ENCODE measurements around the gene WBP2. TPM values are rescaled to one million over a fixed set of nuclear protein-coding genes. Genes with fewer than 3 reads are reported as not detected.
A peak's percentile ranks its signal among the peaks of the same experiment; 100 is the strongest.

WBP2 gene
- total RNA-seq, 1 experiment from 2014 or later = 72.3 TPM

DNA sequence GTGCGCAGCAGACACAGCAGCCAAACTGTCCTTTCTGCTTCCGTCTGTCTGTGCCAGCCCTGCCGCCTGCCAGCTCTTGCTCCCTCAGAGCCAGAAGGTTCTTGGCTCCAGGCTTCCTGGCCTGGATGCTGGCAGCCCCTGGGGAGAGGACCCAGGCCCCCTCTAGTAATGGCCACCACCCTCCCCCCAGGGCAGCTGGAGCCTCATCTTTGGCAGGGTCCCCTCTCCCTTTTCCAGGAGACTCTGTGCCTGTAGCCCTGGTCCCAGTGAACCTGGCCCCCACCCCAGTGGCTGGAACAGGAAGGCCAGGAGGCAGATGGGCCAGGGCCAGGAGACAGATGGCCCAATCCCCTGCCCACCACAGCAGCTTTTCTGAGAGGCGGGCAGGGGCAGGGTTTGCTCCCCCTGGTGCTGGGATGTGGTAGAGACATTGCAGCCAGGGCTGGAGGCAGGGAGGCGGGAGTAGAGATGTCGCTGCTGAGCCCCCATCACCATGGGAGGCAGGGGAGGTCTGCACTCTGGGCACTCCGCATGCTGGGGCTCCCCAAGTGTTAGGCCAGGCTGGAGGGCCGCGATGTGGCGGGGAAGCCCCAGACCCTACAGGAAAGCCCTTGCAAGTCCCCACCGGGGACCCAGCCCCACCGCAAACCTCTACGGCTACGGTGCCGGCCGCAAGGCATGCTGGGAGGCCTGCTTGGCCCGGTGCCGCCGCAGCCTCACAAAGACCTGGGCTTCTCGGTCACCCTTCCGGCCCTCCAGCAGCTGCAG, 27.6 kb downstream of the WBP2 start:
- peaks cover 4% of the 10 kb centered on the region; the same call in 1 of the 2 replicates for H3K4me1 ChIP-seq
- no peaks in the 10 kb centered on the region for H3K9me3 Mint-ChIP-seq (ENCODE audit: unreplicated experiment)
- no peak overlapping the region for H3K4me3 Mint-ChIP-seq (ENCODE audit: unreplicated experiment)
- DNase-seq = peak in 1 of 2 experiments; percentile 77
- no TSS peak for BruUV-seq (replicated peaks)
- no peaks in the 10 kb centered on the region for H3K27me3 ChIP-seq (replicated peaks; ENCODE audit: control insufficient read depth, insufficient read depth, low read length)
- ChIA-PET POLR2A (no interaction called here), CTCF (interaction anchor here (0.6 to 1.8 kb wide), 7 partner anchors 10 to 63 kb away, joined by 3 to 5 read pairs (median 4); partner anchors contain the start of genes UNK and WBP2)
- peaks cover 5% of the 10 kb centered on the region for H3K4me1 Mint-ChIP-seq (ENCODE audit: low read depth, unreplicated experiment)
- H3K36me3 ChIP-seq (ENCODE audit: control insufficient read depth, insufficient read depth, low read length) = no peaks in the 10 kb centered on the region; the same call in 1 of the 2 replicates
- intact Hi-C loops (cut with micrococcal nuclease; ENCODE audit: unreplicated experiment) = loop anchor here (5.0 kb wide), 1 partner anchor 40 kb away; no protein-coding TSS in a partner anchor
- peaks cover 21% of the 10 kb centered on the region for H3K36me3 Mint-ChIP-seq (ENCODE audit: insufficient read depth, unreplicated experiment)
- no peaks in the 10 kb centered on the region for H3K27me3 Mint-ChIP-seq (ENCODE audit: insufficient read depth, unreplicated experiment)
- TF ChIP-seq, protein P1, sequence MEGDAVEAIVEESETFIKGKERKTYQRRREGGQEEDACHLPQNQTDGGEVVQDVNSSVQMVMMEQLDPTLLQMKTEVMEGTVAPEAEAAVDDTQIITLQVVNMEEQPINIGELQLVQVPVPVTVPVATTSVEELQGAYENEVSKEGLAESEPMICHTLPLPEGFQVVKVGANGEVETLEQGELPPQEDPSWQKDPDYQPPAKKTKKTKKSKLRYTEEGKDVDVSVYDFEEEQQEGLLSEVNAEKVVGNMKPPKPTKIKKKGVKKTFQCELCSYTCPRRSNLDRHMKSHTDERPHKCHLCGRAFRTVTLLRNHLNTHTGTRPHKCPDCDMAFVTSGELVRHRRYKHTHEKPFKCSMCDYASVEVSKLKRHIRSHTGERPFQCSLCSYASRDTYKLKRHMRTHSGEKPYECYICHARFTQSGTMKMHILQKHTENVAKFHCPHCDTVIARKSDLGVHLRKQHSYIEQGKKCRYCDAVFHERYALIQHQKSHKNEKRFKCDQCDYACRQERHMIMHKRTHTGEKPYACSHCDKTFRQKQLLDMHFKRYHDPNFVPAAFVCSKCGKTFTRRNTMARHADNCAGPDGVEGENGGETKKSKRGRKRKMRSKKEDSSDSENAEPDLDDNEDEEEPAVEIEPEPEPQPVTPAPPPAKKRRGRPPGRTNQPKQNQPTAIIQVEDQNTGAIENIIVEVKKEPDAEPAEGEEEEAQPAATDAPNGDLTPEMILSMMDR (IDR thresholded peaks at IDR 0.05; ENCODE audit: insufficient read depth in 1 of 2, low read depth in 1 of 2, low read length in 1 of 2, severe bottlenecking in 1 of 2, unreplicated experiment in 1 of 2) = peak; percentile 66 to 70
- H3K9me3 ChIP-seq = no peaks in the 10 kb centered on the region
- H3K27ac Mint-ChIP-seq (ENCODE audit: unreplicated experiment) = no peak overlapping the region
- H3K4me3 ChIP-seq (ENCODE audit: low read depth, low read length) = no peak overlapping the region

DNA sequence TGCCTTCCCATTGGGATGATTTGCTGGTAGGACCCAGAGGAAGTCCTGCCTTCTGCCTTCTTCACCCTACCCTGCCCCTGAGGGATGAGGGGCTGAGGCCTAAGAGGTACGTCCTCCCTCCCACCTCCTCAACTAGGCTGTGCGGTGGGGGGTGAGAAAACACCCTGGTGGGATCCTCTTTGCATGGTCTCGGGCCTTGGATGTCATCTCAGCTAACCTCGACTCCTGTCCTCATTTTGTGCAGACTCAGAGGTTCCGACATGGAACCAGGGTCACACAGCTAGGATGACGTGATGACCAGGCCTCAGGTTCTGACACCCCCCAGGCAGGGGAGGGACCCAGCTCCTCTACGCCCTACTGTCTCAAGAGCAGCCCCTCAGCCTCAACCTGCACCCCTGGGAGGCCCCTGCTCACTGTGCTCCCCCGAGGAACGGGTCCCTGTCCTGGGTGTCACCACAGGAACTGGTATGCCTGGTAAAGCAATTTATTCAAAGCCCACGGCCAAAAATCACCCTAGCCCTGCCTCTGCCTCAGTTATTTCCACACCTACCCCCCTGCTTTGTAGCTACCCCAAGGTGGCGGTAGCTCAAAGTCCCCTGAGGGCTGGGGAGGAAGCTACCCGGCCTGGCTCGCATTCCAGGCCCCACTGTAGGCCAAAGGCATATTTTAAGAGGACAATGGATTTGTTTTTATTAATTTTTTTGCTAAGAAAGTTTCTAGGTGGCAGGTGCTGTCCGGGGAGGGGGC, 28.4 kb downstream of the WBP2 start:
- TF ChIP-seq, protein P1 (IDR thresholded peaks at IDR 0.05; ENCODE audit: insufficient read depth in 1 of 2, low read depth in 1 of 2, low read length in 1 of 2, severe bottlenecking in 1 of 2, unreplicated experiment in 1 of 2) = no peak
- CTCF ChIA-PET = interaction anchor here (0.6 to 1.8 kb wide), 7 partner anchors 9 to 63 kb away, joined by 3 to 5 read pairs (median 4); partner anchors contain the start of genes UNK and WBP2
- H3K4me3 ChIP-seq (ENCODE audit: low read depth, low read length) = no peak overlapping the region
- H3K27me3 ChIP-seq (replicated peaks; ENCODE audit: control insufficient read depth, insufficient read depth, low read length) = no peaks in the 10 kb centered on the region
- Mint-ChIP-seq H3K27ac (ENCODE audit: unreplicated experiment) (no peak overlapping the region), H3K27me3 (ENCODE audit: insufficient read depth, unreplicated experiment) (no peaks in the 10 kb centered on the region), H3K4me3 (ENCODE audit: unreplicated experiment) (no peak overlapping the region), H3K36me3 (ENCODE audit: insufficient read depth, unreplicated experiment) (peaks cover 21% of the 10 kb centered on the region), H3K4me1 (ENCODE audit: low read depth, unreplicated experiment) (no peaks in the 10 kb centered on the region), H3K9me3 (ENCODE audit: unreplicated experiment) (no peaks in the 10 kb centered on the region)
- POLR2A ChIA-PET = no interaction called here
- BruUV-seq (replicated peaks) = no TSS peak
- intact Hi-C loops (cut with micrococcal nuclease; ENCODE audit: unreplicated experiment) = loop anchor here (5.0 kb wide), 1 partner anchor 39 kb away; no protein-coding TSS in a partner anchor
- H3K9me3 ChIP-seq = no peaks in the 10 kb centered on the region
- DNase-seq = no peak
- peaks cover 4% of the 10 kb centered on the region; the same call in 1 of the 2 replicates for H3K4me1 ChIP-seq
- no peaks in the 10 kb centered on the region; the same call in 1 of the 2 replicates for H3K36me3 ChIP-seq (ENCODE audit: control insufficient read depth, insufficient read depth, low read length)

DNA sequence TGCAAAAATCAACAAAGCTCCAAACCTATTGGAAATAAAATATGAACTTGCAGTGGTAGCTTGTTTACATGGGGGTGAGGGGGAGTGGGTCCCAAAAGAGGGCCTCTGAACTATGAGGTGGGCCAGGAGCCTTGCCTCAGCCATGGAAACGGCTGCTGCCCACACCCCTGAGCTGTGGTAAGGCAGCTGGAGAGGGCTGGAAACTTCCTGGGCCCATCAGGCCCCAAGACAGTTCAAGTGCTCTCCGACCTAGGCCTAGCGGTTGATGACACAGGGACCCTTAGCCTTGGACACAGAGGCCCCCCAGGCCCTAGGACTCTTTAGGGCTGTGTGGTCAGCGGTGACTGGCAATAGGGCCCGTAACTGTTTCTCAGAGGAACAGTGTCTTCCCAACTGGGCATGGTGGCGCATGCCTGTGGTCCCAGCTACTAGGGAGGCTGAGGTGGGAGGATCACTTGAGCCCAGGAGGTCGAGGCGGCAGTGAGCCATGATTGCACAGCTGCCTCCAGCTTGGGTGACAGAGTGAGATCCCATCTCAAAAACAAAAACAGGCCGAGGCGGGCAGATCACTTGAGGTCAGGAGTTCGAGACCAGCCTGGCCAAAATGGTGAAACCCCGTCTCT, 29.3 kb downstream of the WBP2 start:
- Histone ChIP-seq H3K4me1 (peaks cover 1% of the 10 kb centered on the region; the same call in 1 of the 2 replicates), H3K9me3 (no peaks in the 10 kb centered on the region), H3K4me3 (ENCODE audit: low read depth, low read length) (no peak overlapping the region), H3K36me3 (ENCODE audit: control insufficient read depth, insufficient read depth, low read length) (no peaks in the 10 kb centered on the region; the same call in 1 of the 2 replicates), H3K27me3 (replicated peaks; ENCODE audit: control insufficient read depth, insufficient read depth, low read length) (no peaks in the 10 kb centered on the region)
- no peaks in the 10 kb centered on the region for H3K9me3 Mint-ChIP-seq (ENCODE audit: unreplicated experiment)
- POLR2A ChIA-PET = no interaction called here
- no peak overlapping the region for H3K4me3 Mint-ChIP-seq (ENCODE audit: unreplicated experiment)
- H3K27me3 Mint-ChIP-seq (ENCODE audit: insufficient read depth, unreplicated experiment) = no peaks in the 10 kb centered on the region
- H3K4me1 Mint-ChIP-seq (ENCODE audit: low read depth, unreplicated experiment) = no peaks in the 10 kb centered on the region
- intact Hi-C loops (cut with micrococcal nuclease; ENCODE audit: unreplicated experiment) = loop anchor here (5.0 kb wide), 1 partner anchor 39 kb away; no protein-coding TSS in a partner anchor
- BruUV-seq (replicated peaks) = no TSS peak
- H3K36me3 Mint-ChIP-seq (ENCODE audit: insufficient read depth, unreplicated experiment) = peaks cover 16% of the 10 kb centered on the region
- DNase-seq = no peak
- TF ChIP-seq, protein P1 (IDR thresholded peaks at IDR 0.05; ENCODE audit: insufficient read depth in 1 of 2, low read depth in 1 of 2, low read length in 1 of 2, severe bottlenecking in 1 of 2, unreplicated experiment in 1 of 2) = no peak
- CTCF ChIA-PET = interaction anchor here (0.6 to 1.8 kb wide), 3 partner anchors 8 to 46 kb away, joined by 3 to 4 read pairs (median 4); no protein-coding TSS in a partner anchor
- H3K27ac Mint-ChIP-seq (ENCODE audit: unreplicated experiment) = no peak overlapping the region

Measured in Caco-2 (cell line).